ENCODE data around the gene DCAF15.

DCAF15 gene

GRCh38 chr19:13985771-13986347, 33.5 kb downstream of the DCAF15 start:
- TF ChIP-seq CTCF (IDR thresholded peaks at IDR 0.05) (no peak), ZFX (IDR thresholded peaks at IDR 0.05; ENCODE audit: borderline replicate concordance) (no peak)
- no peak overlapping the region for H3K27ac ChIP-seq

- H3K27ac ChIP-seq = no peak overlapping the region
- TF ChIP-seq CTCF (IDR thresholded peaks at IDR 0.05) = no peak
- TF ChIP-seq ZFX (IDR thresholded peaks at IDR 0.05; ENCODE audit: borderline replicate concordance) = no peak
Observed at GRCh38 chr19:13986348-13986904, 34.1 kb downstream of the DCAF15 start.

GRCh38 chr19:13987101-13987890, 35.0 kb downstream of the DCAF15 start:
- TF ChIP-seq CTCF (IDR thresholded peaks at IDR 0.05) = no peak
- no peak for TF ChIP-seq ZFX (IDR thresholded peaks at IDR 0.05; ENCODE audit: borderline replicate concordance)
- no peak overlapping the region for H3K27ac ChIP-seq

GRCh38 chr19:13989487-13989886, 37.2 kb downstream of the DCAF15 start:
- no peak for TF ChIP-seq ZFX (IDR thresholded peaks at IDR 0.05; ENCODE audit: borderline replicate concordance)
- no peak for TF ChIP-seq CTCF (IDR thresholded peaks at IDR 0.05)
- no peak overlapping the region for H3K27ac ChIP-seq

GRCh38 chr19:13990085-13990484, 37.8 kb downstream of the DCAF15 start:
- no peak overlapping the region for H3K27ac ChIP-seq
- no peak for TF ChIP-seq ZFX (IDR thresholded peaks at IDR 0.05; ENCODE audit: borderline replicate concordance)
- TF ChIP-seq CTCF (IDR thresholded peaks at IDR 0.05) = no peak

- TF ChIP-seq ZFX (IDR thresholded peaks at IDR 0.05; ENCODE audit: borderline replicate concordance) (no peak), CTCF (IDR thresholded peaks at IDR 0.05) (no peak)
Observed at GRCh38 chr19:13992025-13992424, 39.7 kb downstream of the DCAF15 start.

More at GRCh38 chr19:13992025-13992424, 39.7 kb downstream of the DCAF15 start:
- H3K27ac ChIP-seq = no peak overlapping the region
